Measurements from ENCODE around the gene LVRN.
"Not testable (repeated sequence)": the region's sequence is repeated elsewhere in the genome, so short reads cannot be mapped to it uniquely, and the experiment has no call there.

Gene LVRN

GRCh38 chr5:115962239-115962564 is at the start of gene LVRN:
Gene LVRN, plus strand, starts transcription at chr5:115962475. Its CDS starts 143 bp downstream, at chr5:115962618.
- DNase-seq = no peak

GRCh38 chr5:115913623-115914400 is 48.5 kb upstream of the LVRN start:
- DNase-seq = not testable (repeated sequence)

- DNase-seq = no peak
Observed at GRCh38 chr5:115920171-115920725, 42.0 kb upstream of the LVRN start.

- not testable (repeated sequence) for DNase-seq
Observed at GRCh38 chr5:115928578-115929407, 33.5 kb upstream of the LVRN start.

- DNase-seq = not testable (repeated sequence)
Observed at GRCh38 chr5:115930171-115930570, 32.1 kb upstream of the LVRN start.

- DNase-seq = no peak
Observed at GRCh38 chr5:115930630-115931337, 31.5 kb upstream of the LVRN start.

- DNase-seq = no peak
Observed at GRCh38 chr5:115932991-115933390, 29.3 kb upstream of the LVRN start.

- no peak for DNase-seq
Observed at GRCh38 chr5:115934388-115934974, 27.8 kb upstream of the LVRN start.

GRCh38 chr5:115936031-115936430 is 26.2 kb upstream of the LVRN start:
- DNase-seq = no peak

- DNase-seq = no peak
Observed at GRCh38 chr5:115939059-115939458, 23.2 kb upstream of the LVRN start.

- DNase-seq = no peak
Observed at GRCh38 chr5:115940080-115940810, 22.0 kb upstream of the LVRN start.

- DNase-seq = no peak
Observed at GRCh38 chr5:115941051-115941675, 21.1 kb upstream of the LVRN start.

- no peak for DNase-seq
Observed at GRCh38 chr5:115944501-115944900, 17.8 kb upstream of the LVRN start.

GRCh38 chr5:115946655-115947054 is 15.6 kb upstream of the LVRN start:
- no peak for DNase-seq

- no peak for DNase-seq
Observed at GRCh38 chr5:115947260-115947659, 15.0 kb upstream of the LVRN start.

GRCh38 chr5:115948091-115948534 is 14.2 kb upstream of the LVRN start:
- DNase-seq = no peak

GRCh38 chr5:115949096-115949495 is 13.2 kb upstream of the LVRN start:
- no peak for DNase-seq

GRCh38 chr5:115952588-115952987 is 9.7 kb upstream of the LVRN start:
- DNase-seq = no peak

GRCh38 chr5:115954144-115954543 is 8.1 kb upstream of the LVRN start:
- DNase-seq = no peak

- DNase-seq = no peak
Observed at GRCh38 chr5:115956957-115957356, 5.3 kb upstream of the LVRN start.

Data from SHP77 (cell line).